K562 (cell line): ENCODE measurements around the gene PKLR. TPM values are rescaled to one million over a fixed set of nuclear protein-coding genes. Genes with fewer than 3 reads are reported as not detected.

Experiments used
- CBFB ChIP-seq: sonication (generic); formaldehyde crosslinking; IDR thresholded peaks from 2 replicates; pipeline ENCODE4 v1.4.0; 2020; ENCODE audit warnings: mild to moderate bottlenecking, missing genetic modification reagents
- RBBP5 ChIP-seq: fragments of 200-600 bp; sonication (generic); IDR thresholded peaks from 2 replicates; pipeline ENCODE4 v1.6.1; 2012; ENCODE audit warnings: borderline replicate concordance, mild to moderate bottlenecking, low read length, control low read depth, inconsistent platforms; ENCODE audit not compliant: insufficient read depth, poor library complexity, severe bottlenecking
- REST ChIP-seq, 2 experiments: fragments of 450-650 bp; formaldehyde crosslinking in 1 of 2; IDR thresholded peaks; 2 replicates each; pipeline versions ENCODE4 v1.4.0 to v1.6.1; 2014 to 2020; ENCODE audit warnings: mild to moderate bottlenecking in 2 of 2, borderline replicate concordance in 1 of 2, low read depth in 1 of 2
- UBTF ChIP-seq, 2 experiments: IDR thresholded peaks; 2 replicates each; pipeline ENCODE4 v1.6.1; 2012; ENCODE audit warnings: improper control_type of control experiment in 2 of 2, low read depth in 2 of 2, low read length in 2 of 2, borderline replicate concordance in 1 of 2
- ZBTB43 ChIP-seq: sonication (generic); formaldehyde crosslinking; IDR thresholded peaks from 2 replicates; pipeline ENCODE4 v1.8.0; 2023; ENCODE audit warnings: mild to moderate bottlenecking, missing genetic modification reagents
- polyA plus RNA-seq, 8 experiments: library from polyadenylated mRNA; depleted of rRNA in 4 of 8; stranded (reverse) in 5 of 8; unstranded in 3 of 8; fragments of >200 nt; fragmentation: Nextera tagmentation in 2 of 8; fragmentation: Illumina TruSeq in 1 of 8; extraction: Ambion mirVana in 2 of 8; extraction: Trizol in 1 of 8; gene quantifications; 2 replicates each; pipeline versions ENCODE4 v1.2.1 to v1.2.3, GENCODE V29; 2011 to 2014; ENCODE audit warnings: inconsistent platforms in 1 of 8, missing spikeins in 1 of 8
- total RNA-seq, 7 experiments: library from RNA; depleted of rRNA in 6 of 7; stranded (reverse); fragments of >200 nt in 6 of 7; fragmentation: Illumina TruSeq in 2 of 7; extraction: Trizol in 2 of 7; gene quantifications; 2 replicates each; pipeline versions ENCODE4 v1.2.1 to v1.2.3, GENCODE V29; 2011 to 2021; ENCODE audit warnings: low replicate concordance in 1 of 7
- TF ChIP-seq, protein P1 (sequence below): sonication (generic); formaldehyde crosslinking; IDR thresholded peaks from 2 replicates; pipeline ENCODE4 v1.4.0; 2020; ENCODE audit warnings: mild to moderate bottlenecking, missing genetic modification reagents
- TF ChIP-seq, protein P2 (sequence below), 3 experiments: fragments of 200-800 bp in 1 of 3; sonication (Bioruptor generic) in 1 of 3; sonication (generic) in 1 of 3; formaldehyde crosslinking in 1 of 3; IDR thresholded peaks; 2 replicates each; pipeline versions ENCODE4 v1.6.1 to v1.8.0; 2016 to 2022; ENCODE audit warnings: mild to moderate bottlenecking in 2 of 3, missing compliant biosample characterization in 2 of 3, missing genetic modification characterization in 2 of 3, missing genetic modification reagents in 1 of 3

The PKLR gene
- total and polyA plus RNA-seq, 9 of the 15 experiments (the other 6 are each of a cell fraction or from before 2014, with no cell fraction given), result 10.7 to 78.4 (median 38.2) TPM

- TF ChIP-seq UBTF (IDR thresholded peaks at IDR 0.05; ENCODE audit: borderline replicate concordance in 1 of 2, low read depth in 2 of 2, low read length in 2 of 2) (0 out of 4 replicates have a peak, but pooled peaks of 1 of the 2 experiments have one; percentile 34), ZBTB43 (CRISPR knock-in tag) (no peak), RBBP5 (peak; percentile 47), CBFB (CRISPR knock-in tag) (peak; percentile 68; the same call in 1 of the 2 replicates), REST (IDR thresholded peaks at IDR 0.05; ENCODE audit: borderline replicate concordance) (peak; percentile 34; the same call in 1 of the 2 replicates), REST (CRISPR knock-in tag; IDR thresholded peaks at IDR 0.05; ENCODE audit: low read depth) (no peak)
- TF ChIP-seq, protein P1, sequence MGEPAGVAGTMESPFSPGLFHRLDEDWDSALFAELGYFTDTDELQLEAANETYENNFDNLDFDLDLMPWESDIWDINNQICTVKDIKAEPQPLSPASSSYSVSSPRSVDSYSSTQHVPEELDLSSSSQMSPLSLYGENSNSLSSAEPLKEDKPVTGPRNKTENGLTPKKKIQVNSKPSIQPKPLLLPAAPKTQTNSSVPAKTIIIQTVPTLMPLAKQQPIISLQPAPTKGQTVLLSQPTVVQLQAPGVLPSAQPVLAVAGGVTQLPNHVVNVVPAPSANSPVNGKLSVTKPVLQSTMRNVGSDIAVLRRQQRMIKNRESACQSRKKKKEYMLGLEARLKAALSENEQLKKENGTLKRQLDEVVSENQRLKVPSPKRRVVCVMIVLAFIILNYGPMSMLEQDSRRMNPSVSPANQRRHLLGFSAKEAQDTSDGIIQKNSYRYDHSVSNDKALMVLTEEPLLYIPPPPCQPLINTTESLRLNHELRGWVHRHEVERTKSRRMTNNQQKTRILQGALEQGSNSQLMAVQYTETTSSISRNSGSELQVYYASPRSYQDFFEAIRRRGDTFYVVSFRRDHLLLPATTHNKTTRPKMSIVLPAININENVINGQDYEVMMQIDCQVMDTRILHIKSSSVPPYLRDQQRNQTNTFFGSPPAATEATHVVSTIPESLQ, result 0 out of 2 replicates have a peak, but pooled peaks have one; percentile 67
- TF ChIP-seq, protein P2, sequence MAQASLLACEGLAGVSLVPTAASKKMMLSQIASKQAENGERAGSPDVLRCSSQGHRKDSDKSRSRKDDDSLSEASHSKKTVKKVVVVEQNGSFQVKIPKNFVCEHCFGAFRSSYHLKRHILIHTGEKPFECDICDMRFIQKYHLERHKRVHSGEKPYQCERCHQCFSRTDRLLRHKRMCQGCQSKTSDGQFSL (CRISPR knock-in tag; IDR thresholded peaks at IDR 0.05), result 0 out of 2 replicates have a peak, but pooled peaks have one; percentile 16
- TF ChIP-seq, protein P2 (tag; IDR thresholded peaks at IDR 0.05), result no peak
Measured at GRCh38 chr1:155324717-155325602, 23.7 kb upstream of the PKLR start (continued).
